Astrocyte (in vitro differentiated cells and primary cell): ENCODE data around the gene CFAP58. TPM values are rescaled to one million over a fixed set of nuclear protein-coding genes. Genes with fewer than 3 reads are reported as not detected.

Experiments used
- DNase-seq: peaks from one replicate; pipeline ENCODE4 v3.0.0-alpha.2; 2010; ENCODE audit warnings: low read depth
- FAIRE-seq: peaks from 2 replicates; lab custom pipeline; 2011; peaks lifted over from hg19 to GRCh38; lab: Jason Lieb, UNC
- H2AFZ ChIP-seq: 2 replicates; pipeline ENCODE4 v1.6.0; 2012; ENCODE audit warnings: low read depth, low read length, inconsistent platforms
- H3K27ac ChIP-seq: 2 replicates; pipeline ENCODE4 v1.5.1; 2011; ENCODE audit warnings: low read depth, low read length, inconsistent platforms
- H3K27me3 ChIP-seq: 2 replicates; pipeline ENCODE4 v1.6.0; 2011; ENCODE audit warnings: low read length, inconsistent platforms; ENCODE audit not compliant: insufficient read depth
- H3K36me3 ChIP-seq: 2 replicates; pipeline ENCODE4 v1.5.1; 2011; ENCODE audit warnings: low read length, inconsistent platforms; ENCODE audit not compliant: insufficient read depth
- H3K4me1 ChIP-seq: 2 replicates; pipeline ENCODE4 v1.5.1; 2011; ENCODE audit warnings: low read length, inconsistent platforms; ENCODE audit not compliant: insufficient read depth
- H3K4me2 ChIP-seq: 2 replicates; pipeline ENCODE4 v1.6.0; 2012; ENCODE audit warnings: low read length, inconsistent platforms
- H3K4me3 ChIP-seq: 2 replicates; pipeline ENCODE4 v1.5.1; 2011; ENCODE audit warnings: low read depth, mild to moderate bottlenecking, low read length, inconsistent platforms; ENCODE audit not compliant: insufficient read depth
- H3K79me2 ChIP-seq: 2 replicates; pipeline ENCODE4 v1.6.0; 2012; ENCODE audit warnings: mild to moderate bottlenecking, low read length, inconsistent platforms; ENCODE audit not compliant: insufficient read depth
- H3K9ac ChIP-seq: 2 replicates; pipeline ENCODE4 v1.6.0; 2012; ENCODE audit warnings: mild to moderate bottlenecking, low read length, inconsistent platforms
- H3K9me3 ChIP-seq: 2 replicates; pipeline ENCODE4 v1.5.1; 2012; ENCODE audit warnings: low read depth, mild to moderate bottlenecking, low read length, inconsistent platforms; ENCODE audit not compliant: insufficient read depth
- H4K20me1 ChIP-seq: 2 replicates; pipeline ENCODE4 v1.6.0; 2012; ENCODE audit warnings: low read length, inconsistent platforms; ENCODE audit not compliant: insufficient read depth
- H3K27ac Mint-ChIP-seq: one replicate; pipeline ENCODE4 v1.8.0; 2021; ENCODE audit warnings: mild to moderate bottlenecking, mixed read lengths; ENCODE audit not compliant: unreplicated experiment
- H3K27me3 Mint-ChIP-seq: one replicate; pipeline ENCODE4 v1.8.0; 2021; ENCODE audit warnings: low read depth, mixed read lengths; ENCODE audit not compliant: unreplicated experiment
- H3K36me3 Mint-ChIP-seq: one replicate; pipeline ENCODE4 v1.8.0; 2021; ENCODE audit warnings: low read depth, mixed read lengths; ENCODE audit not compliant: unreplicated experiment
- H3K4me1 Mint-ChIP-seq: one replicate; pipeline ENCODE4 v1.8.0; 2021; ENCODE audit warnings: low read depth, mixed read lengths; ENCODE audit not compliant: unreplicated experiment
- H3K4me3 Mint-ChIP-seq: one replicate; pipeline ENCODE4 v1.8.0; 2021; ENCODE audit warnings: mild to moderate bottlenecking, moderate library complexity, mixed read lengths; ENCODE audit not compliant: unreplicated experiment
- H3K9me3 Mint-ChIP-seq: one replicate; pipeline ENCODE4 v1.8.0; 2021; ENCODE audit warnings: mild to moderate bottlenecking, mixed read lengths; ENCODE audit not compliant: unreplicated experiment
- CTCF ChIP-seq: IDR thresholded peaks from 2 replicates; pipeline ENCODE4 v1.5.1; 2011; ENCODE audit warnings: low read depth, mild to moderate bottlenecking, inconsistent platforms, low read length, moderate library complexity; ENCODE audit not compliant: insufficient read depth
- EZH2 ChIP-seq: IDR thresholded peaks from 2 replicates; pipeline ENCODE4 v1.6.1; 2012; ENCODE audit warnings: mild to moderate bottlenecking, low read length, inconsistent platforms; ENCODE audit not compliant: insufficient read depth
- total RNA-seq: library from RNA; stranded (reverse); gene quantifications from 2 replicates; pipeline ENCODE4 v1.2.1, GENCODE V29; 2021

The CFAP58 gene
- total RNA-seq, 1 donor from 2014 or later, result 0.86 TPM

GRCh38 chr10:104330168-104331110 lies 23.2 kb upstream of the CFAP58 start:
- H3K27ac ChIP-seq, result peak overlapping the region; percentile 99
- H3K4me3 ChIP-seq, result peak overlapping the region; percentile 32
- FAIRE-seq (no peak), DNase-seq (peak; percentile 80)
- H3K27me3 ChIP-seq, result no peaks in the 10 kb centered on the region
- peaks cover 71% of the 10 kb centered on the region for H3K4me1 Mint-ChIP-seq
- H3K4me2 ChIP-seq, result peak overlapping the region; percentile 87
- peak overlapping the region; percentile 95 for H3K9ac ChIP-seq
- H3K9me3 Mint-ChIP-seq, result peaks cover 2% of the 10 kb centered on the region
- H4K20me1 ChIP-seq, result peaks cover 84% of the 10 kb centered on the region
- TF ChIP-seq CTCF, result no peak
- no peak for TF ChIP-seq EZH2
- no peaks in the 10 kb centered on the region for H3K9me3 ChIP-seq
- no peak overlapping the region for H2AFZ ChIP-seq
- peak overlapping the region; percentile 13 for H3K4me3 Mint-ChIP-seq
- peaks cover 92% of the 10 kb centered on the region for H3K79me2 ChIP-seq
- H3K27ac Mint-ChIP-seq, result peak overlapping the region; percentile 98
- H3K36me3 Mint-ChIP-seq, result peaks cover 4% of the 10 kb centered on the region
- peaks cover 5% of the 10 kb centered on the region for H3K36me3 ChIP-seq
- H3K27me3 Mint-ChIP-seq, result no peaks in the 10 kb centered on the region
- peaks cover 95% of the 10 kb centered on the region for H3K4me1 ChIP-seq

GRCh38 chr10:104331208-104331838 lies 22.3 kb upstream of the CFAP58 start:
- H2AFZ ChIP-seq, result no peak overlapping the region
- H3K79me2 ChIP-seq, result peaks cover 92% of the 10 kb centered on the region
- peak overlapping the region; percentile 32 for H3K4me3 ChIP-seq
- Mint-ChIP-seq H3K27ac (peak overlapping the region; percentile 98), H3K27me3 (no peaks in the 10 kb centered on the region), H3K36me3 (peaks cover 4% of the 10 kb centered on the region), H3K9me3 (peaks cover 2% of the 10 kb centered on the region), H3K4me1 (peaks cover 70% of the 10 kb centered on the region), H3K4me3 (peak overlapping the region; percentile 42)
- H3K4me1 ChIP-seq, result peaks cover 95% of the 10 kb centered on the region
- H3K9ac ChIP-seq, result peak overlapping the region; percentile 95
- peaks cover 5% of the 10 kb centered on the region for H3K36me3 ChIP-seq
- H3K4me2 ChIP-seq, result peak overlapping the region; percentile 87
- peaks cover 84% of the 10 kb centered on the region for H4K20me1 ChIP-seq
- TF ChIP-seq CTCF (no peak), EZH2 (no peak)
- H3K9me3 ChIP-seq, result no peaks in the 10 kb centered on the region
- H3K27me3 ChIP-seq, result no peaks in the 10 kb centered on the region
- peak overlapping the region; percentile 99 for H3K27ac ChIP-seq
- DNase-seq (peak; percentile 77), FAIRE-seq (no peak)
